H9 (cell line): Measurements from ENCODE around the gene PEPD. TPM values are rescaled to one million over a fixed set of nuclear protein-coding genes. Genes with fewer than 3 reads are reported as not detected.

Experiments used
- DNase-seq: peaks from one replicate; pipeline ENCODE4 v3.0.0-alpha.2; 2017
- H2AFZ ChIP-seq: one replicate; pipeline ENCODE4 v1.6.1; 2013; ENCODE audit warnings: mild to moderate bottlenecking, low read length, control low read depth, moderate library complexity
- H2AK5ac ChIP-seq: 2 replicates; pipeline ENCODE4 v1.6.1; 2013; ENCODE audit warnings: low read length, control low read depth, mixed read lengths; ENCODE audit not compliant: insufficient read length
- H2BK120ac ChIP-seq: one replicate; pipeline ENCODE4 v1.6.1; 2013; ENCODE audit warnings: low read depth, mild to moderate bottlenecking, low read length, control low read depth, inconsistent platforms; ENCODE audit not compliant: poor library complexity, severe bottlenecking
- H2BK12ac ChIP-seq: 2 replicates; pipeline ENCODE4 v1.6.1; 2013; ENCODE audit warnings: low read length, control low read depth, mixed read lengths, low read depth; ENCODE audit not compliant: insufficient read length
- H2BK15ac ChIP-seq: 2 replicates; pipeline ENCODE4 v1.6.1; 2013; ENCODE audit warnings: low read depth, low read length, control low read depth
- H2BK20ac ChIP-seq: one replicate; pipeline ENCODE4 v1.6.1; 2013; ENCODE audit warnings: low read depth, mild to moderate bottlenecking, low read length, control low read depth, inconsistent platforms; ENCODE audit not compliant: poor library complexity, severe bottlenecking
- H2BK5ac ChIP-seq: 2 replicates; pipeline ENCODE4 v1.6.1; 2013; ENCODE audit warnings: low read length, control low read depth, mixed read lengths; ENCODE audit not compliant: insufficient read length
- H3K14ac ChIP-seq: 2 replicates; pipeline ENCODE4 v1.6.1; 2013; ENCODE audit warnings: low read length, control low read depth; ENCODE audit not compliant: insufficient read depth
- H3K18ac ChIP-seq: 2 replicates; pipeline ENCODE4 v1.6.1; 2013; ENCODE audit warnings: low read depth, mild to moderate bottlenecking, mixed read lengths, low read length, control low read depth; ENCODE audit not compliant: insufficient read length
- H3K23ac ChIP-seq: 2 replicates; pipeline ENCODE4 v1.6.1; 2013; ENCODE audit warnings: low read length, control low read depth, mixed read lengths, low read depth; ENCODE audit not compliant: insufficient read length
- H3K23me2 ChIP-seq: 2 replicates; pipeline ENCODE4 v1.6.1; 2013; ENCODE audit warnings: low read depth, mild to moderate bottlenecking, mixed read lengths, low read length, control low read depth; ENCODE audit not compliant: insufficient read length, poor library complexity, severe bottlenecking
- H3K27ac ChIP-seq: 2 replicates; pipeline ENCODE4 v1.5.1; 2013; ENCODE audit warnings: low read length, control low read depth, mixed read lengths, low read depth; ENCODE audit not compliant: insufficient read length
- H3K27me3 ChIP-seq: 2 replicates; pipeline ENCODE4 v1.6.1; 2013; ENCODE audit warnings: low read length, control low read depth, inconsistent platforms; ENCODE audit not compliant: insufficient read depth
- H3K4ac ChIP-seq: 2 replicates; pipeline ENCODE4 v1.6.1; 2013; ENCODE audit warnings: low read depth, mild to moderate bottlenecking, control low read depth, inconsistent platforms, low read length, moderate library complexity
- H3K4me1 ChIP-seq: 2 replicates; pipeline ENCODE4 v1.6.1; 2013; ENCODE audit warnings: low read length, control low read depth, inconsistent platforms; ENCODE audit not compliant: insufficient read depth
- H3K4me2 ChIP-seq: 2 replicates; pipeline ENCODE4 v1.6.1; 2013; ENCODE audit warnings: low read length, control low read depth, mixed read lengths; ENCODE audit not compliant: insufficient read length, insufficient read depth
- H3K56ac ChIP-seq: 2 replicates; pipeline ENCODE4 v1.6.1; 2013; ENCODE audit warnings: low read depth, mild to moderate bottlenecking, mixed read lengths, low read length, control low read depth; ENCODE audit not compliant: insufficient read length
- H3K79me1 ChIP-seq: 2 replicates; pipeline ENCODE4 v1.6.1; 2013; ENCODE audit warnings: low read depth, mild to moderate bottlenecking, moderate library complexity, low read length, control low read depth, inconsistent platforms; ENCODE audit not compliant: insufficient read depth, poor library complexity, severe bottlenecking
- H3K79me2 ChIP-seq: 2 replicates; pipeline ENCODE4 v1.6.1; 2013; ENCODE audit warnings: low read length, control low read depth, inconsistent platforms; ENCODE audit not compliant: insufficient read depth
- H3K9ac ChIP-seq: 2 replicates; pipeline ENCODE4 v1.6.1; 2013; ENCODE audit warnings: low read length, control low read depth, mixed read lengths; ENCODE audit not compliant: insufficient read length; ENCODE audit errors: extremely low read depth
- H3K9me3 ChIP-seq: one replicate; pipeline ENCODE4 v1.6.1; 2013; ENCODE audit warnings: low read depth, low read length, inconsistent platforms; ENCODE audit not compliant: control insufficient read depth
- H3T11ph ChIP-seq: one replicate; pipeline ENCODE4 v1.6.1; 2013; ENCODE audit warnings: mild to moderate bottlenecking, low read length, control low read depth, inconsistent platforms
- H4K20me1 ChIP-seq: one replicate; pipeline ENCODE4 v1.6.1; 2013; ENCODE audit not compliant: control insufficient read depth, insufficient read length, insufficient read depth
- H4K5ac ChIP-seq: 2 replicates; pipeline ENCODE4 v1.6.1; 2013; ENCODE audit warnings: low read depth, mild to moderate bottlenecking, mixed read lengths, low read length, control low read depth; ENCODE audit not compliant: insufficient read length
- H4K8ac ChIP-seq: replicated peaks from 2 replicates; pipeline ENCODE4 v1.6.1; 2013; ENCODE audit warnings: low read length, control low read depth, mixed read lengths, low read depth; ENCODE audit not compliant: insufficient read length
- H4K91ac ChIP-seq: 2 replicates; pipeline ENCODE4 v1.6.1; 2013; ENCODE audit warnings: low read depth, mild to moderate bottlenecking, moderate library complexity, mixed read lengths, low read length, control low read depth; ENCODE audit not compliant: insufficient read length
- H3K27ac Mint-ChIP-seq, 3 experiments: 2 replicates in 2 of 3; 3 replicates in 1 of 3; pipeline ENCODE4 v1.8.0; 2020 to 2021; ENCODE audit warnings: mixed read lengths in 3 of 3, mild to moderate bottlenecking in 1 of 3, moderate library complexity in 1 of 3
- H3K27me3 Mint-ChIP-seq: 2 replicates; pipeline ENCODE4 v1.8.0; 2021; ENCODE audit warnings: low read depth, mild to moderate bottlenecking, moderate library complexity, mixed read lengths
- H3K36me3 Mint-ChIP-seq, 3 experiments: 2 replicates in 2 of 3; 3 replicates in 1 of 3; pipeline ENCODE4 v1.8.0; 2020 to 2021; ENCODE audit warnings: low read depth in 3 of 3, mixed read lengths in 3 of 3; ENCODE audit not compliant: insufficient read depth in 1 of 3
- H3K4me1 Mint-ChIP-seq, 2 experiments: 2 replicates each; pipeline ENCODE4 v1.8.0; 2020; ENCODE audit warnings: mixed read lengths in 2 of 2
- H3K4me3 Mint-ChIP-seq, 2 experiments: 2 replicates in 1 of 2; 3 replicates in 1 of 2; pipeline ENCODE4 v1.8.0; 2020 to 2021; ENCODE audit warnings: mild to moderate bottlenecking in 2 of 2, mixed read lengths in 2 of 2, moderate library complexity in 1 of 2
- H3K9me3 Mint-ChIP-seq, 2 experiments: 2 replicates in 1 of 2; 3 replicates in 1 of 2; pipeline ENCODE4 v1.8.0; 2020; ENCODE audit warnings: mild to moderate bottlenecking in 2 of 2, mixed read lengths in 2 of 2, moderate library complexity in 1 of 2
- WGBS: extraction: QIAGEN DNeasy Blood & Tissue Kit; methylation state at CpG from one replicate; pipeline ENCODE4 v1.1.7; 2013; ENCODE audit warnings: missing lambda C conversion rate, low lambda C conversion rate, mixed read lengths; ENCODE audit not compliant: insufficient read length; ENCODE audit errors: extremely low coverage; 5-methylcytosine and 5-hydroxymethylcytosine counted together
- total RNA-seq: library from RNA; stranded (reverse); gene quantifications from 2 replicates; pipeline ENCODE4 v1.2.1, GENCODE V29; 2021
- TF ChIP-seq, protein P1 (sequence below): fragments of 200-600 bp; sonication (generic); conservative IDR thresholded peaks from 3 replicates; pipeline ENCODE4 v1.8.0; 2021; ENCODE audit warnings: antibody characterized with exemption, mild to moderate bottlenecking

The PEPD gene
- total RNA-seq, 1 experiment from 2014 or later: 52.8 TPM

- Histone ChIP-seq H2BK5ac (no peak overlapping the region), H2AFZ (no peak overlapping the region), H3K79me1 (no peaks in the 10 kb centered on the region), H3K79me2 (no peaks in the 10 kb centered on the region), H2BK20ac (no peak overlapping the region), H2BK15ac (no peak overlapping the region), H3K18ac (no peak overlapping the region), H3K23me2 (no peaks in the 10 kb centered on the region), H3K23ac (no peak overlapping the region), H4K20me1 (peaks cover 2% of the 10 kb centered on the region), H3K14ac (no peak overlapping the region), H3K4me1 (no peaks in the 10 kb centered on the region), H3K56ac (no peak overlapping the region), H3T11ph (no peak overlapping the region), H4K5ac (no peak overlapping the region), H4K8ac (no peak overlapping the region), H4K91ac (no peak overlapping the region), H3K9me3 (no peaks in the 10 kb centered on the region), H3K4me2 (no peak overlapping the region), H3K4ac (no peak overlapping the region), H3K27me3 (no peaks in the 10 kb centered on the region), H2AK5ac (no peak overlapping the region), H3K9ac (no peak overlapping the region), H3K27ac (no peak overlapping the region), H2BK12ac (no peak overlapping the region), H2BK120ac (no peak overlapping the region)
- Mint-ChIP-seq H3K36me3 (peaks cover 0 to 4% (median 0%) of the 10 kb centered on the region in 3 experiments; a peak in 2 of 7 replicates), H3K27me3 (0 out of 2 replicates have a peak, but pooled peaks cover 3% of the 10 kb centered on the region), H3K9me3 (no peaks in the 10 kb centered on the region), H3K4me1 (no peaks in the 10 kb centered on the region), H3K27ac (no peak overlapping the region; a peak in 1 of 7 replicates), H3K4me3 (no peak overlapping the region)
- DNase-seq: no peak
- WGBS: no CpG with 5 or more reads among the region's 9 CpGs
- TF ChIP-seq, protein P1, sequence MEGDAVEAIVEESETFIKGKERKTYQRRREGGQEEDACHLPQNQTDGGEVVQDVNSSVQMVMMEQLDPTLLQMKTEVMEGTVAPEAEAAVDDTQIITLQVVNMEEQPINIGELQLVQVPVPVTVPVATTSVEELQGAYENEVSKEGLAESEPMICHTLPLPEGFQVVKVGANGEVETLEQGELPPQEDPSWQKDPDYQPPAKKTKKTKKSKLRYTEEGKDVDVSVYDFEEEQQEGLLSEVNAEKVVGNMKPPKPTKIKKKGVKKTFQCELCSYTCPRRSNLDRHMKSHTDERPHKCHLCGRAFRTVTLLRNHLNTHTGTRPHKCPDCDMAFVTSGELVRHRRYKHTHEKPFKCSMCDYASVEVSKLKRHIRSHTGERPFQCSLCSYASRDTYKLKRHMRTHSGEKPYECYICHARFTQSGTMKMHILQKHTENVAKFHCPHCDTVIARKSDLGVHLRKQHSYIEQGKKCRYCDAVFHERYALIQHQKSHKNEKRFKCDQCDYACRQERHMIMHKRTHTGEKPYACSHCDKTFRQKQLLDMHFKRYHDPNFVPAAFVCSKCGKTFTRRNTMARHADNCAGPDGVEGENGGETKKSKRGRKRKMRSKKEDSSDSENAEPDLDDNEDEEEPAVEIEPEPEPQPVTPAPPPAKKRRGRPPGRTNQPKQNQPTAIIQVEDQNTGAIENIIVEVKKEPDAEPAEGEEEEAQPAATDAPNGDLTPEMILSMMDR: no peak
Observed at GRCh38 chr19:33442706-33443105, 78.9 kb downstream of the PEPD start.
